KG1 (cell line): Measurements from ENCODE around the gene NGEF.

Experiments used
- DNase-seq: peaks from one replicate; lab custom pipeline; 2025; lab: John Stamatoyannopoulos, UW

Gene NGEF

DNA sequence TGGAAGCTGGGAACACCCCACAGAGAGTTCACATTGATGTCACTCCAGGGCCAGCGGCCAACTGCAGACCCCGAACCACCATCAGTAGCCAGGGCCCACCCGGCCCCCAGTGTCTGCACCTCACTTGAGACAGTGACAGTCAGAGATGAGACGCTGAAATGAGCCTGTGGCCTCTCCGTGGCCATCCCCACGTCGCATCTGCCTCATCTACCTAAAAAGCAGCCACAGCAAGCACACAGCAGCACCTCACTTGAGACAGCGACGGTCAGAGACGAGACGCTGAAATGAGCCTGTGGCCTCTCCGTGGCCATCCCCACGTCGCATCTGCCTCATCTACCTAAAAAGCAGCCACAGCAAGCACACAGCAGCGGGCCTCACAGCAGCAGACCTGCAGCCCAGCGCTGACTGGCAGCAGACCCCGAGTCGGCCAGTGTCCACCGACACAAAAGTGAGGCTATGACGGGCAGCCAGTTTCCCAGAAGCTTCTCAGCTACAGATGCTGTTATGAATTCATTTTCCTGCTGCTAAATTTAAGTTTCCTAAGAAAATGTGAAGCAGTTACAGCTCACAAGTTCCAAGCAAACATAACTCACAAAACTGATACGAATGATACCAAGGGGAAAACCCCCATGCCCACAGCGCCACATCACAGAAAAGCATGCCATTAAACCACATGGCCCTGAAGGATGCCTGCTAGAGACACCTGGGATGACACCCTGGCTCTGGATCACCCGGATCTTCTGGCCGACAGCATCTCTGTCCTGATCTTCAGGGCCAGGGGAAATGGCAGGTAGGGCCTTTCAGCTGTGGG, 115.3 kb downstream of the NGEF start:
- DNase-seq = no peak

GRCh38 chr2:232896720-232897597, 116.1 kb downstream of the NGEF start:
- DNase-seq = no peak

GRCh38 chr2:232896111-232896510, 116.9 kb downstream of the NGEF start:
- no peak for DNase-seq

GRCh38 chr2:232894746-232895145, 118.3 kb downstream of the NGEF start:
- DNase-seq = no peak

GRCh38 chr2:232894251-232894650, 118.8 kb downstream of the NGEF start:
- no peak for DNase-seq

DNA sequence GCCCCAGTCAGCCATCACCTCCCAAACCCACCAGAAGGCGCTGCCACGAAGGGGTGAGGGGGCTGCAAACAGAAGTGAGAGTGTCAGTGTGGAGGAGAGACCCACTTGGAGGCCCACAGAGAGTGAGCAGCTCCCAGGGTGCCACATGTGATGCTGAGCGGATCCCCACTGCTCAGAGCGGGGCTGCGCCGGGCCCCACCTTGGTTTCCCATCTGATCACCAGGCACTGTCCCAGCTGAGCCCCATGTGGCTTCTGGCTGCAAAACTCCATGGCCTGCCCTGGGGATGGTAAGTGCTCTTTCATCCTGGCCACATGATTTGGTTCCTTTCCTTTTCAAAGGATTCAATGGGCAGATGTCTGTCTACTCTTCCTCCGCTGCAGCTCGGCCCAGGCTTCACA, 119.2 kb downstream of the NGEF start:
- DNase-seq = no peak

DNA sequence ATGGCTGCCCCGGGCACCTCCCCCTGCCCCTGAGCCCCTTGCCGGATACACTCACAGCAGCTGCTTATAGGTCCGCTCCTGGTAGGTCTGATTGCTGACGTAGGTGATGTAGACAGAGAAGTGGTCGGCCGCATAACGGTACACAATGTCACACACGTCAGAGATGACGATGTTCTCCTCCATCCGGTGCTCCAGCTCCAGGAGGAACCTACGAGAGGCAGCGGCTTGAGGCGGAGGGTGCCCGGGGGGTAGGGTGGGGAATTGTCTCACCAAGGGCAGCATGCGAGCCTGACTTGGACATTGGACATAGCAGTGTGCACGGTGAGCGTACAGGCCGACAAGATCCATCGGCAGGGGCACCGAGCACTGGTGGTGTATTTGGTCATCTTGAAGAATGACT, 120.2 kb downstream of the NGEF start:
- DNase-seq = no peak

GRCh38 chr2:232892221-232892620, 120.8 kb downstream of the NGEF start:
- no peak for DNase-seq

- no peak for DNase-seq
Measured at GRCh38 chr2:232891621-232892071, 121.4 kb downstream of the NGEF start.

DNA sequence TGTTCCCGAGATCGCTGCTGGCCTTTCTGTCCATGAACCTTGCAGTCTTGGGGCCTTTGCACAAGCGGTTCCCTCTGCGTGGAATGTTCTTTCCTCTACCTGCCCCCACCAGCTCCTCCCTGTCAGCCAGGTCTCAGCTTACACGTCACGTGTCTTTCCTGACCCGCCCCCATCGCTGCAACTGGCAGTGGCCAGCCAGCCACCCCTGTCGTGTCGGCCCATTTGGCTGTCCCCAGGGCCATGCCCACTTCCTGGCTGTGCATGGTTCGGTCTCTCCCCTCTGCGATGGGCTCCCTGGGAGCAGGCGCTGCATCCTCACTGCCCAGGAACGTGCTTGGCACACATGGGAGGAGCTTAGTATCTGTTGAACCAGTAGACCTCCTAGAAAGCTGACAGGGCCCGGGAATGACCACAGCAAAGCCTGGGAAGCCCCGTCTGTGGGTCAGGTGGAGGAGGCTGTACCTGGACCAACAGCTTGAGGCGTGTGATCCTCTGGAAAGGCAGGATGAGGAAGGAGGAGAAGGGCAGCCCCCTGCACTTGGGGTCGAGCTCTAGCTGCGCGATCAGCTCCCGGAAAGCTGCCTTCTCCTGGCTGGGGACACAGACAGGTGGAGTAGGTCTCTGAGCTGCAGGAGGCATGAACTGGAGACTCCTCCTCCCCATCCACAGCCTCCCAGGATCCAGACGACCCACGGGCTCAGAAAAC, 122.0 kb downstream of the NGEF start:
- no peak for DNase-seq

DNA sequence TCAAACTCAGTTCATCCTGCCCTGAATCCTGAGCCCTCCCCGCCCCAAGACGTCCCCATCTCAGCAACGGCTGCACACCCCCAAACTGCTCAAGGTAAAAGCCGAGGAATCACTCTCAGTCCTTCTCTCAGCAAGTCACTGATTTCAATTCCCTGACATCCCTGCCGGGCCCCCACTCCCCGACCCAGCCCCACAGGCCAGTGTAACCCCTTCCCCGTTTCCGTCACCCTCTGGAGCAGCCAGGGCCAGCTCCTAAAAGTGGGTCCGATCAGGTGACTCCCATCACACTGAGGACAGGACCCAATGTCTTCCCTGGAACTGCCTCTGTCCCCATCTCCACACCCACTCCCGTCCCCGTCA, 122.5 kb downstream of the NGEF start:
- DNase-seq = no peak

GRCh38 chr2:232889876-232890401, 123.1 kb downstream of the NGEF start:
- no peak for DNase-seq

GRCh38 chr2:232888839-232889529, 124.1 kb downstream of the NGEF start:
- no peak for DNase-seq

DNA sequence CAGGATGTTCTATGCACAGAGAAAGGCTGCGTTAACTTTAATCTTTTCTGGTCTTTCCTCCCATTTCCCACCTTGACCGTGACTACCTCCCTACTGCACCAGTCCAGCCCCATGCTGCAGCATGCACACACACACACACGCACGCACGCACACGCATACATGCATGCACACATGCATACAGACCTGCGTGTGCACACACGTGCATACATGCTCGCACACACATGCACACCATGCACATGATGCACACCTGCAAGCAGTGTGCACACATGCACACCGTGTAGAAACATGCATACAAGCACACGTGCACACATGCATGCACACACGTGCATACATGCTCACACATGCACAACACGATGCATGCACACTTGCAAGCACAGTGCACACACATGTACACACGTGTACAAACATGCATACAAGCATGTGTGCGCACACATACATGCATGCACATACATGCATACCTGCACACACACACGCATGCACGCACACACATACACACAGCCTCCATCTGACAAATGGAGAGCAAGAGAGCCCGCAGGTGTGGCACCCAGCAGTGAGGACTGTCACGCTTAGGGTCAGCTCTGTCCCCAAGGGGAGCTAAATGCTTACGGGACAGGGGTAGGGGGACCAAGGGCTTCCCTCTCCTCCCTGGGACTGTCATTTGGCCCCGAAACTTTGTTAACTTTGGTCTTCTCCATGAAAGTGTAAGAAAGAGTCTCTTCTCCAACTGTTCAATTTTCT, 124.8 kb downstream of the NGEF start:
- no peak for DNase-seq

DNA sequence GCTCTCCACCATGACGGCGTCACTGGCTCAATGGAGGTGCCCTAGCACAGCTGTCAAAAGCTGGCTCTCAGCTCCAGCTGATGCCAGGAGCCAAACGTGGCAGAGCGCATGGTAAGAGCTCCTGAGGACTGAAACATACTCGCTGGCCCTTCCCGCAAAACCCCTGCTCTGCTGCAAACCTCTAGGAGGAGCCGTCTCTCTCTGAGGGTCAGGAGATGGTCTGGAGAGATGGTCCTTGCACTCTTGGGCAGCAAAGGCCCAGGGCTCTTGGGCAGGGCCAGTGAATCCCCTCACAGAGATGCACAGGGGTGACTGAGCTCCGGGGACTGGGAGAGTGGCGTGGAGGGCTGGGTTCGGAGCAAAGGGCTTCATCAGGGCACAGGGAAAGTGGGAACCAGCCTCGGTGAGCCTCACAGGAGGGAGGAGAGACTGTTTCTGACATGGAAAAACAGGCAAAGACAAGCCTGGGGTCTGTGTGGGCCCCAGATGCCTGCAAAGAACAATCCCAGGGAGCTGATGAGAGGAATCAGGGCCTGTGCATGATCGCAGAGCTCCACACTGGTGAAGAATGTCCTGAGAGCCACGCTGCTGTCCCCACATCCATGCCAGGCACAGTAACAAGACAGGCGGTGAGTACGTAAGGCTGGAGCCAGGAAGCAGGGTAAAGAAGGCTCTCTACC, 125.7 kb downstream of the NGEF start:
- DNase-seq = no peak

DNA sequence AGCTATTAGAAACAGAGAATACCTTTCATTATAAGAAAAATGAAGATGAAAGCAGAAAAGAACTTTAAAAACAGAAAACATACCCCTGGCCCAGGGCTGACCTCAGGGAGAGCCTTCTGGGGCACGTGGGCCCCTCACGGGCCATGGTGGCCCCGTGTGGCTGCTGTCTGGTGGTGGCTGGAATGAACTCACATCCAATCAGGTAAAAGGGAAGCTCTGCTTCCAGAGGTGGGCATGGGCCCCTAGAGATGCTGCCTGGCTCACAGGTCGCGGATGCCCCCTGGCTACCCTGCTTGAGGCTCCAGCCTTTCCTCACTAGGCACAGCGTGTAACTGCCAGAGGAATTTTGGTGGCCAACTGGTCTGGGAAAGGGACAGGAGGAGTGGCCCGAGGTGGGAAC, 126.4 kb downstream of the NGEF start:
- DNase-seq = no peak

DNA sequence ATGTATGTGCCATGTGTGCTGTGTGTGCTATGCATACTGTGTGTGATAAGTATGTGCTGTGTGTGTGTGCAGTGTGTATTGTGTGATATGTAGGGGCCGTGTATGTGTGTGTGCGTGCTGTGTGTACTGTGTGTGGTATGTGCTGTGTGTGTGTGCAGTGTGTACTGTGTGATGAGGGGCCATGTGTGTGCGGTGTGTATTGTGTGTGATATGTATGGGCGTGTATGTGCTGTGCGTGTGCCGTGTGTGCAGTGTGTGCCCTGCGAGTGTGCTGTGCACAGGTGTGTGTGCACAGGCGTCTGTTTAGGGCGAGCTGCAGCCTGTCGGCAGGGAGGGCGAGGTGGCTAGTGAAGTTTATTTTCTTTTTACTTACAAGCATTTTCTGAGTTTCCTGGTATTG, 126.9 kb downstream of the NGEF start:
- no peak for DNase-seq

GRCh38 chr2:232885264-232885961, 127.6 kb downstream of the NGEF start:
- DNase-seq = no peak

GRCh38 chr2:232884549-232885263, 128.3 kb downstream of the NGEF start:
- no peak for DNase-seq
